HCT116 (cell line): ENCODE results near the gene VSIG2.
A peak's percentile ranks its signal among the peaks of the same experiment; 100 is the strongest.

Experiments used
- CEBPB ChIP-seq: IDR thresholded peaks from 2 replicates; pipeline ENCODE4 v1.6.1; 2012; ENCODE audit warnings: low read depth
- CTCF ChIP-seq, 3 experiments: fragments of 200-600 bp in 1 of 3; sonication (generic) in 1 of 3; IDR thresholded peaks in 2 of 3; conservative IDR thresholded peaks in 1 of 3; 2 replicates each; pipeline ENCODE4 v1.5.1; 2012 to 2017; ENCODE audit warnings: low read depth in 2 of 3, low read length in 2 of 3, antibody characterized with exemption in 1 of 3, borderline replicate concordance in 1 of 3, control low read depth in 1 of 3, mild to moderate bottlenecking in 1 of 3, mixed read lengths in 1 of 3, mixed run types in 1 of 3, moderate library complexity in 1 of 3; ENCODE audit not compliant: insufficient read depth in 1 of 3
- EGR1 ChIP-seq: IDR thresholded peaks from 2 replicates; pipeline ENCODE4 v1.6.1; 2012; ENCODE audit warnings: low read depth
- EZH2 ChIP-seq: fragments of 200-600 bp; sonication (generic); IDR thresholded peaks from 2 replicates; pipeline ENCODE4 v1.6.1; 2017; ENCODE audit warnings: antibody characterized with exemption, mixed run types
- EZH2phosphoT487 ChIP-seq: fragments of 200-600 bp; IDR thresholded peaks from 2 replicates; pipeline ENCODE4 v1.6.1; 2018; ENCODE audit warnings: antibody characterized with exemption, borderline replicate concordance
- POLR2A ChIP-seq: IDR thresholded peaks from 2 replicates; pipeline ENCODE4 v1.7.0; 2011; ENCODE audit warnings: borderline replicate concordance; ENCODE audit not compliant: insufficient read depth, insufficient read length; ENCODE audit errors: extremely low read depth
- POLR2AphosphoS5 ChIP-seq: IDR thresholded peaks from 2 replicates; pipeline ENCODE4 v1.6.1; 2011; ENCODE audit warnings: mild to moderate bottlenecking, low read depth, low read length, moderate library complexity
- SP1 ChIP-seq: IDR thresholded peaks from 2 replicates; pipeline ENCODE4 v1.6.1; 2012; ENCODE audit warnings: low read depth
- TF ChIP-seq, protein P1 (sequence below): IDR thresholded peaks from 2 replicates; pipeline ENCODE4 v1.6.1; 2012
- TF ChIP-seq, protein P2 (sequence below): IDR thresholded peaks from 2 replicates; pipeline ENCODE4 v1.6.1; 2012; ENCODE audit warnings: low read depth

- TF ChIP-seq POLR2A (no peak), POLR2AphosphoS5 (no peak), CTCF (IDR thresholded peaks at IDR 0.05 in 2 of 3, conservative IDR thresholded peaks at IDR 0.05 in 1 of 3; ENCODE audit: borderline replicate concordance in 1 of 3, insufficient read depth in 1 of 3, low read depth in 2 of 3, low read length in 2 of 3) (no peak), EZH2phosphoT487 (peak; percentile 99), SP1 (no peak), CEBPB (no peak), EZH2 (peak; percentile 99; the same call in 1 of the 2 replicates), EGR1 (no peak)
- TF ChIP-seq, protein P1, sequence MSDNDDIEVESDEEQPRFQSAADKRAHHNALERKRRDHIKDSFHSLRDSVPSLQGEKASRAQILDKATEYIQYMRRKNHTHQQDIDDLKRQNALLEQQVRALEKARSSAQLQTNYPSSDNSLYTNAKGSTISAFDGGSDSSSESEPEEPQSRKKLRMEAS, result no peak
- TF ChIP-seq, protein P2, sequence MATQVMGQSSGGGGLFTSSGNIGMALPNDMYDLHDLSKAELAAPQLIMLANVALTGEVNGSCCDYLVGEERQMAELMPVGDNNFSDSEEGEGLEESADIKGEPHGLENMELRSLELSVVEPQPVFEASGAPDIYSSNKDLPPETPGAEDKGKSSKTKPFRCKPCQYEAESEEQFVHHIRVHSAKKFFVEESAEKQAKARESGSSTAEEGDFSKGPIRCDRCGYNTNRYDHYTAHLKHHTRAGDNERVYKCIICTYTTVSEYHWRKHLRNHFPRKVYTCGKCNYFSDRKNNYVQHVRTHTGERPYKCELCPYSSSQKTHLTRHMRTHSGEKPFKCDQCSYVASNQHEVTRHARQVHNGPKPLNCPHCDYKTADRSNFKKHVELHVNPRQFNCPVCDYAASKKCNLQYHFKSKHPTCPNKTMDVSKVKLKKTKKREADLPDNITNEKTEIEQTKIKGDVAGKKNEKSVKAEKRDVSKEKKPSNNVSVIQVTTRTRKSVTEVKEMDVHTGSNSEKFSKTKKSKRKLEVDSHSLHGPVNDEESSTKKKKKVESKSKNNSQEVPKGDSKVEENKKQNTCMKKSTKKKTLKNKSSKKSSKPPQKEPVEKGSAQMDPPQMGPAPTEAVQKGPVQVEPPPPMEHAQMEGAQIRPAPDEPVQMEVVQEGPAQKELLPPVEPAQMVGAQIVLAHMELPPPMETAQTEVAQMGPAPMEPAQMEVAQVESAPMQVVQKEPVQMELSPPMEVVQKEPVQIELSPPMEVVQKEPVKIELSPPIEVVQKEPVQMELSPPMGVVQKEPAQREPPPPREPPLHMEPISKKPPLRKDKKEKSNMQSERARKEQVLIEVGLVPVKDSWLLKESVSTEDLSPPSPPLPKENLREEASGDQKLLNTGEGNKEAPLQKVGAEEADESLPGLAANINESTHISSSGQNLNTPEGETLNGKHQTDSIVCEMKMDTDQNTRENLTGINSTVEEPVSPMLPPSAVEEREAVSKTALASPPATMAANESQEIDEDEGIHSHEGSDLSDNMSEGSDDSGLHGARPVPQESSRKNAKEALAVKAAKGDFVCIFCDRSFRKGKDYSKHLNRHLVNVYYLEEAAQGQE, result no peak
These were observed 34.0 kb downstream of the VSIG2 start for GRCh38 chr11:124717786-124718651.
